Inflammatory macrophage treated with lipopolysaccharide for 4 hours (primary cell): ENCODE data around the gene ADAMTS16.

ENCODE experiments used
- DNase-seq: peaks from one replicate; pipeline ENCODE4 v3.0.0-alpha.2; 2020

The ADAMTS16 gene

DNA sequence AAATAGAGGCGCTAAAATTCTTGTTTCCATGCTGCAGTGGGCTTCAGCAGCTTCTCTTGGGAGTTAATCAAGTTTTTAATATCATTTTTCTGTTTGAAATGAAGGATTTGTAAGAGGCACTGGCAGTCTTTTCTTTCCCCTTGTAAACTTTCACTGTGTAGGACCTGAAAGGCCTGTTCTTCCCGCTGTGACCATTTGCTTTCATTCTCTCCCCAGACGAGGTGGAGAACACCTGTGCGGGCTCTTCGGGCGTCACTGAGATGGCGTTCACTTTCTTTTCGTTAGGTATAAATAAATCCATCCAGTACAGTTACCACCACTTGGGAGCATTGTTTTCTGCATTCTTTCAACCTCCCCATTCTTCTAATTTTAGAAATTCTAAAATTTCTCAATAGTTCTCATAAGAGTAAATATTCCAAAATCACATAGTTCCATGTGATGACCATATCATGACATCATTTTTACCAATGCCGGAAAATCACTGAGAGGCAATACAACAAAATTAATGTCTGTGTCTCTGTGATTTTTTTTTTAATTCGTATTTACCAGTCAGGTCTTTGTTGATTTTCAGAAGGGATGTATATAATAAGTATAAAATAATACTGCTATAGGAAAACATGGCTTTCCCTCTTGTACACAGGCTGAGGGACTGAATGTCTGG, 150.7 kb downstream of the ADAMTS16 start:
- DNase-seq = no peak

DNA sequence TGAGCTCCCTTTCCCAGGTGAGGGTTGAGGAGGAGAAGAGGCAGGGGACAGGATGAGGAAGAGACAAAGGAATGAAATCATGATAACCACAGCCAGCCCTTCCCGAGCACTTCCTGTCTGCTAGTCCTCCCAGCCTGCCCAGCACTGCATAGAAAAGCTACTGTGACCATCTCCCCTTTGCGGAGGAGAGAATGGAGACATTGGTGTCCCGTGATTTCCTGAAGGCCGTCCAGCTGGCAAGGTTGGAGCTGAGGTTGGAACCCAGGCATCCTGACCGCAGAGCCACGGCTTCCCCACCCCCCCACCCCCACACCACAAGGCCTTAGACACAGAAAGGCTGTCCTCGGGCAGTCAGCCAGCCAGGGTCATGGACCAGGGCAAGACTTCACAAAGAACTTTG, 151.2 kb downstream of the ADAMTS16 start:
- no peak for DNase-seq

DNA sequence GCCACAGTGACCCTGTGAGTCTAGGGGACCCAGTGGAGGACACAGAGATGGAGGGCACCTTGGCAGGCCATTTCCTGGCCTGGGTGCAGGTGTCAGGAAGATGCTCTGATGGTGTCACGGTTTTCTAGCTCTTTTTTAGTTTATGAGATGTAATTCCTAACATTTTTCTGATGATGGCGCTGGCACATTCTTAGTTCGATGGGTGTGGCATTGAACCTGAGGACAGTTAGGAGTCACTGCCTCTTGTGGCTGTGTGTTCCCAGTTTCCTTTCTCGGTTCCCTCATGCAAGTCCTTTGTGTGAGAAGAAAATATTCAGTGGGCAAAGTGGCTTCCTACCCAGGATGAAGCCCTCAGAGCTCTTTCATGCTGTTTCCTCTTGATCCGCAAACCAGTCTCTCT, 152.9 kb downstream of the ADAMTS16 start:
- no peak for DNase-seq

DNA sequence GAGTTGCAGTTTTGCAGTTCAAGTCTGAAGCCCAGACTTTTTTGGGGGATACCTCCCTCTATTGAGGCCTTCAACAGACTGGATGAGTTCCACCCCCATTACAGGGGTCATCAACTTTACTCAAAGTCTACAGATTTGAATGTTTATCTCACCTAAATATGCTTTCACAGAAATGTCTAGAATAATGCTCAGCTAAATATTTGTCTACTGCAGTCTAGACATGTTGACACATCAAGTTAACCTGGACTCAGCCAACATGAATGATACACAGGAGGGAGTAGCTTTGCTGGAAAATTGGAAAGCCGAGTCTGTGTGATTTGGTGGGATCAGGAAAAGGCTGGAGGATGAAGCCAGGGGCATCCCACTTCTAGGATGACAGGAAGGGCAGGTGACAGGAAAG, 154.3 kb downstream of the ADAMTS16 start:
- DNase-seq = no peak

DNA sequence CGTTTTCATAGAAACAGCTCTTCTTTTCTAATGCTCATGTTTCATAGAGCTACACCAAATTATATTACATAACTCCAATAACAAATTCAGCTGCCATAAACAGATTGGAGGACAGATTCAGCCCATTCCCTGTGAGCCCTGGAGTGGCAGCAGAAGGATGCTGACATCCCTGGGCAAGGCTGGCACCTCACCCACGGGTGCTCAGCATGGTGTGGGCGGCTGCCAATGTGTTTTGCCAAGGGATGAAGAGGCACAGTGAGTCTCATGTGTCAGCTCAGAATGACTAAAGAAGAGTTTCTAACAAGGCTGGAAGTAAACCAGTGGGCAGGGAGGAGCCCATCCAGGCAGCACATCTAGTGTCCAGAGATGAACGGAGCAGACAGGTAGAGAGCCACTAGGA, 155.2 kb downstream of the ADAMTS16 start:
- DNase-seq = no peak

- DNase-seq = no peak
Measured at GRCh38 chr5:5296051-5296450, 155.9 kb downstream of the ADAMTS16 start.

DNA sequence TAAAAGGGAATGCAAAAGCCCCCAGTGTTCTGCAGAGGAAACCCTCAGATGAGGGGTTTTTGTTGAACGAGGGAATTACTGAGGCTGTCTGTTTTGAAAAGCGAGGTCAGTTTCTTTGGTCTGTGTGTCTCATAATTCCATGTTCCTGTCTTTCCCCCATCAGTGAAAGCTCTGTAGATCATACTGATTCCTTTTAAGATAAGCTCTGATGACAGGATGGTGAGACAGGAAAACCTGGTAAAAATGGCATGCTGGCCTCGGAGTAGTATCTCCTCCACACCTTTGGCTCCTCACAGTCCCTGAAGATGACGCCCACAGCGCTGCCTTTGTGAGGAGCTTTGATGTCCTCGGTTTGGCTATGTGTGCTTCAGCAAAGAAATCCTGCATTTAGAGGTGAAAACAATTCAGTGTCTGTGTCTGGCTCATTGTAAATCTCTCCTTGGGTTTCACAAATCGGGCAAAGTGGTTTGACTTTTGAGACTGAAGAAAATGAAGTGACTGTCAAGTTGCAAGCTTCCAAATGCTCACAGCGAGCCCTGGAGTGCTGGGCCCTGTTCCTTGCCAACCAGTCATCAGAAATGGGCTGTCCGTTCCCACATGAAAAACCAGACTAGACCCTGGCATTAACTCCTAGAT, 157.4 kb downstream of the ADAMTS16 start:
- DNase-seq = no peak

- DNase-seq = no peak
Measured at GRCh38 chr5:5298068-5298633, 158.0 kb downstream of the ADAMTS16 start.

- no peak for DNase-seq
Measured at GRCh38 chr5:5298841-5299541, 158.9 kb downstream of the ADAMTS16 start.

- DNase-seq = no peak
Measured at GRCh38 chr5:5301176-5301575, 161.0 kb downstream of the ADAMTS16 start.

- DNase-seq = no peak
Measured at GRCh38 chr5:5302201-5302600, 162.1 kb downstream of the ADAMTS16 start.

GRCh38 chr5:5303242-5303641, 163.1 kb downstream of the ADAMTS16 start:
- no peak for DNase-seq

GRCh38 chr5:5304361-5305020, 164.4 kb downstream of the ADAMTS16 start:
- no peak for DNase-seq

DNA sequence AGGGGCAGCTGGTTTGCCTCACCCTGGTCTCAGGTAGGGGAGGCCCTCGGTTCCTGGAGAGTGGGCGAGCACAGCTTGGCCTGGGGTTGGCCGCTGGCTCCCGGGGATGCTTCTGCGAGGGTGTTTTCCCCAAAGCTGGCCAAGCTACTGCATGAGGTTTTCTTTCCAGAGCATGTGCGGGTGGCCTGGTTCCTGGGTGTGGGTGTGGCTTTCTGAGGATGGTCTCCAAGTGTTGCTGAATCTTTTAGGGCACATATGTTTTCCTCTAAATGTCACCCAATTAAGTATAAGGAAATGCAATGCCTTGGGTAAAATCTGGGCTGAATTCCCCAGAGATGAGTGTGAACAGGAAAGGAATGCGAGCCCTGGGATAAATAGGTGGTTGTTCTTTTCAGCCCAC, 166.6 kb downstream of the ADAMTS16 start:
- no peak for DNase-seq

- DNase-seq = no peak
Measured at GRCh38 chr5:5308319-5308718, 168.2 kb downstream of the ADAMTS16 start.

DNA sequence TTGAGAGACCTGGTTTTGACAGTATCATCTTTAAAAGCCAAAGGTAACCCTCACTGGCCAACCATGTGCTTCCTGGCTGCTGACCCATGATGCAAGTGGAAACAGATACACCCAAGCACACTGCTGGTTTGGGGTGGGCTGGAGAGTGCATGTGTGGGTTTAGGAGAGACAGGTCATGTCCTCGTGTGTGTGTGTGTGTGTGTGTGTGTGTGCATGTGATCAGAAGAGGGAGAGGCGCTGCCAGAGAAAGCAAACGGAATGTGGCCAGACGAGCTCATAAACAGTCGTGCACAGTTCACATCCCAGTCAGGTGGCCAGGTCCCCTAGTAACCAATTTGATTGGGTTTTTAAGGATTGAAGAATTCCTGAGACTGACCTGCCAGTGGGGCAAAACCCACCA, 169.5 kb downstream of the ADAMTS16 start:
- DNase-seq = no peak

DNA sequence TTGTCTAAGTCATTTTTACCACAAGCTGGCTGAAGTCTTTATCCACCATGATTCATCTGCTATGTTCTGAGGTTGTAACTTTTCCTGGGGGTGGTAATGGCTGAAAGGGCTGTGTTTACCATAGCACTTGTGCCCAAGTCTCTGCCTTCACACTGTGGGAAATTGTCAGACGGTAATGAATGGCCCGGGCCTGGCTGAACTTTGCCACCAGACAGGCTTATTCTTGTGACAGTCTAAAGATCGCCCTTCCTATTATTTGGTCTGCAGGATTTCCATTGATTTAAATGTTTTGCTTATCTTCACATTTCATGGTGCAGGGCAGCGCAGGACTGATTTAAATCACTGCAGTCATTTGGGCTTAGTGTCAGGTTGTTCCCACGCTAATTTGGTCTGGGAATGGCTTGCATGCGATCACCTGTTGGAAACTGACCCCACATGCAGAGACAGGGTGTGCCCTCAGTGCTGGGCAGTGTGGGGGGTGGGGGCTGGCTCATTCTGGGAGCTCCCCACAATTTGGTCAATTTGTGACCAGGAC, 173.0 kb downstream of the ADAMTS16 start:
- no peak for DNase-seq

GRCh38 chr5:5314166-5314565, 174.0 kb downstream of the ADAMTS16 start:
- no peak for DNase-seq

GRCh38 chr5:5314626-5315025, 174.5 kb downstream of the ADAMTS16 start:
- DNase-seq = no peak

GRCh38 chr5:5315068-5315980, 175.2 kb downstream of the ADAMTS16 start:
- DNase-seq = no peak

DNA sequence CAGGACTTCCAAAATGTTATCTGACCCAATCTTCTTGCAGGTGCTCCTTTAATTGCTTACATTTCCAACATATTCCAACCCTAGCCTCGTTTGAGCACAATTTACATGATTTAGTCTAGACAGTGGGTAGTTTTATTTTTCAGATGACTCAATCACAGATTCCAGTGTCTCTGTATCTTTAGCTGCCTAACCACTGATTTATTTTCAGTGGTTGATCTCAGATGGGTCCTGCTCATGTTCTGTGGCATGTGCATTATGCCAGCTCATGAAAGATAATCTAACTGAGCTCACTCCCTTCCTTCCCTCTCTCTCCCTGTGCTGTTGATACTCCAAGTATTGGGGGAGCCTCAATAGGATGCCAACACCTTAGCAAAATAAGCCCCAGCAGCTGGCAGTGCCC, 176.2 kb downstream of the ADAMTS16 start:
- DNase-seq = no peak

DNA sequence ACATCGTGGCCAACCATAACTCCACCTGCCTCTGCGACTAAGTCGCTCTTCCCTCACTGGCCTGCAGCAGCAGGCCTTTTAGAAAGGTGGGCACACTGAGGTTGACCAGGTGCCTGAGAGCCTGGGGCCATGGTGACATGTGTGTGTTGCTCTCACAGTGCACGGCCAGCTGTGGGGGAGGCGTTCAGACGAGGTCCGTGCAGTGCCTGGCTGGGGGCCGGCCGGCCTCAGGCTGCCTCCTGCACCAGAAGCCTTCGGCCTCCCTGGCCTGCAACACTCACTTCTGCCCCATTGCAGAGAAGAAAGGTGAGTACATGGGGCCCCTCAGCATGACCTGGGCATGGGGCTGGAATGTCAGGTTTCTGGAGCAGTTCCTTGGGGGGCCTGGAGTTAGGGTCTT, 177.8 kb downstream of the ADAMTS16 start:
- DNase-seq = no peak
